Fibroblast of mammary gland (primary cell): ENCODE measurements around the gene TRIM40.
A peak's percentile ranks its signal among the peaks of the same experiment; 100 is the strongest.

ENCODE experiments used
- DNase-seq: peaks from one replicate; pipeline ENCODE4 v3.0.0-alpha.2; 2010; ENCODE audit warnings: low read depth
- H3K4me3 ChIP-seq: 2 replicates; pipeline ENCODE4 v1.5.1; 2011; ENCODE audit warnings: low read depth, mild to moderate bottlenecking, low read length, moderate library complexity; ENCODE audit not compliant: control insufficient read depth
- TF ChIP-seq, protein P1 (sequence below): conservative IDR thresholded peaks from 2 replicates; pipeline ENCODE4 v1.5.1; 2011; ENCODE audit warnings: low read depth, low read length, inconsistent platforms; ENCODE audit not compliant: control insufficient read depth, insufficient read depth

Gene TRIM40

DNA sequence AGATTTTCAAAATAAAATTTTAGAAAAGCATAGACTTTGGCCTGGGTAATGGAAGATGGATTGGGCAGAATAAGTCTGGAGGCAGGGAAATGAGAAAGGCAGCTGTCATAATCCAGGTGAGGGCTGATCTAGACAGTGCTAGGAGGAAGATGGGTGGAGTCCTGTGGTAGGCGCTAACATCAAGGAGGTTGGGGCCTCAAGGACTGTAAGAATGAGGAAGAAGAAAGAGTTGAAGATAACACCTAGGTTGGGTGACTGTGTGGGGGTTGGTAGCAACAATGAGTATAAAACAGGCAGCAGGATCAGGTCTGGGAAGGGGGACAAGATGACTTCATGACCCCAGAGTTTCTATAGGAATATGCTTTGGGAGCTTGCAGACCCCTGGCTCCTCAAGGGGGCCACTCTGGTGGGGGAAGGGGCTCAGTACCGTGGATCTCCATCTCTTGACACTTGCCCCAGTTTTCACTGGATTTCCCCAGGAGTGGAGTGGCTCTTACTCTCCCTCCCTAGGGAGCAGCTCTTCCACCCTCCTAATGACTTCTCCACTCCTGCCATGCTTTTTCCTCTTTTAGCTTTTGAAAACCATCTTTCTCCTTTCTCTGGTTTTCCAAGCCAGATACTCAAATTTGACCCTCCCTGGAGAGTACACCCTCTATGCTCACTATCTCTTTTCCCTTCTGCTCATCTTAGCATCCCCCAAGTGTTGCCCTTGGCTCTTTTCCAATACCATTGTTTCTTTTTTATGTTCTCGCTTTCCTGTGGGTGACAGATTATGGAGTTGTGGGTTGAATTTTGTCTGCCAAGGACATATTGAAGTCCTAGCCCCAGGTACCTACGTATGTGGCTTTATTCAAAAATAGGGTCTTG lies 37.8 kb upstream of the TRIM40 start:
- TF ChIP-seq, protein P1, sequence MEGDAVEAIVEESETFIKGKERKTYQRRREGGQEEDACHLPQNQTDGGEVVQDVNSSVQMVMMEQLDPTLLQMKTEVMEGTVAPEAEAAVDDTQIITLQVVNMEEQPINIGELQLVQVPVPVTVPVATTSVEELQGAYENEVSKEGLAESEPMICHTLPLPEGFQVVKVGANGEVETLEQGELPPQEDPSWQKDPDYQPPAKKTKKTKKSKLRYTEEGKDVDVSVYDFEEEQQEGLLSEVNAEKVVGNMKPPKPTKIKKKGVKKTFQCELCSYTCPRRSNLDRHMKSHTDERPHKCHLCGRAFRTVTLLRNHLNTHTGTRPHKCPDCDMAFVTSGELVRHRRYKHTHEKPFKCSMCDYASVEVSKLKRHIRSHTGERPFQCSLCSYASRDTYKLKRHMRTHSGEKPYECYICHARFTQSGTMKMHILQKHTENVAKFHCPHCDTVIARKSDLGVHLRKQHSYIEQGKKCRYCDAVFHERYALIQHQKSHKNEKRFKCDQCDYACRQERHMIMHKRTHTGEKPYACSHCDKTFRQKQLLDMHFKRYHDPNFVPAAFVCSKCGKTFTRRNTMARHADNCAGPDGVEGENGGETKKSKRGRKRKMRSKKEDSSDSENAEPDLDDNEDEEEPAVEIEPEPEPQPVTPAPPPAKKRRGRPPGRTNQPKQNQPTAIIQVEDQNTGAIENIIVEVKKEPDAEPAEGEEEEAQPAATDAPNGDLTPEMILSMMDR: no peak
- no peak overlapping the region for H3K4me3 ChIP-seq
- no peak for DNase-seq

DNA sequence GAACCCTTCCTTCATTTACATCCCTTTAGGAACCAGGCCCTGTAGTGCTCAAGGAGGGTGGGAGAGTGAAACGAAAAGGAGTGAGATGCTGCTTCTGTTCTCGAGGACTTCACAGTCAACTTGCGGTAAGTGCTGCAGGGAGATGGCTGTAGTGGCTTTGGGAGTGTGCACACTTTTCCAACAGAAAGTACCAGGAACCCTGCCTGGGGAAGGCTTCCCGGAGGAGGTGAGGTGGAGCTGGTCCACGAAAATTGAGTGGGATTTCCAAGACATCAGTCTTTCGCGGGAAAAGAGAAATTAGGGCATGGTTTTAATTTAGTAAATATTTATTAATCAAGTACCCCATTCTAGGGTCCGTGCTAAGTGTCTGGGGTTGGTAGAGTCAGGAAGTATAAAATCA lies 35.8 kb upstream of the TRIM40 start:
- no peak overlapping the region for H3K4me3 ChIP-seq
- TF ChIP-seq, protein P1: no peak
- no peak for DNase-seq

DNA sequence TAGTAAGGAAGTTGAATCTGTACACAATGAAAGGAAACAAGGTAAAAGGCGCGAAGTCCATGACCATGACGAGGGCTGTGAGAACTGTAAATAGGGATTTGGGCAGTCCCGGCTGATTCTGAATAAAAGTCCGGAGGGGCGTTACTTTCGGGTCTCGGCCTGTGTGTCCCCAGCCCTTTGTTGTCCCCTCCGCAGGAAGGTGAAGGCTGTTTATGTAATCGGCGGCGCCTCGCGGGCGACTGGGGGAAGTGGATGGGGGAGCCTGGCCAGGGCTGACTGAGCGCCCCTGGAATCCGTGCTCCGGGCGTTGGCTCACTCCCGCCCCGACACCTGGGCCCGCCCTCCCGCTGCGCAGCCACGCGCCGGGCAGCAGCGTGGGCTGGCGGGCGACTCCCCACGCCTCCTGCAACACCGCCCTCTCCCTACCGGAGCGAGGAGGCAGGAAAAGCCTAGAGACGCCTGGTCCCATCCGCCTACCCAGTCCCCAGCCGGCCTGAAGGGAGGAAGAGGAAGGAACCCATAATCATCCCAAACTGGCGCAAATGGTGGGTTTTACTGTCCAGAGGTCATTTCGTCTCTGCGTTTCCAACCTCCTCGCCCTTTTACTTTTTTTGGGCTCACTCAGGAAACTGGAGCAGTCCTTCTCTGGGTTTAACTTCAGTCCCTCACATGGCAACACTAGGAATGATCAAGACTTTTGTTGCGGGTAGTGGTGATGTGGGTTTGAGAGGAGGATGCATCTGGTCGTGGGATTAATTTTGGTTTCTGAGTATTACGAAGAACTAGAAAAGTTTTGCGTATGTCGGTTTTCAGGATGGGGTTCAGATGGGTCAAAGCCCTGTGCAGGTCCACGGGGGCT lies 35.1 kb upstream of the TRIM40 start:
- TF ChIP-seq, protein P1: no peak
- DNase-seq: no peak
- peak overlapping the region; percentile 13 for H3K4me3 ChIP-seq

DNA sequence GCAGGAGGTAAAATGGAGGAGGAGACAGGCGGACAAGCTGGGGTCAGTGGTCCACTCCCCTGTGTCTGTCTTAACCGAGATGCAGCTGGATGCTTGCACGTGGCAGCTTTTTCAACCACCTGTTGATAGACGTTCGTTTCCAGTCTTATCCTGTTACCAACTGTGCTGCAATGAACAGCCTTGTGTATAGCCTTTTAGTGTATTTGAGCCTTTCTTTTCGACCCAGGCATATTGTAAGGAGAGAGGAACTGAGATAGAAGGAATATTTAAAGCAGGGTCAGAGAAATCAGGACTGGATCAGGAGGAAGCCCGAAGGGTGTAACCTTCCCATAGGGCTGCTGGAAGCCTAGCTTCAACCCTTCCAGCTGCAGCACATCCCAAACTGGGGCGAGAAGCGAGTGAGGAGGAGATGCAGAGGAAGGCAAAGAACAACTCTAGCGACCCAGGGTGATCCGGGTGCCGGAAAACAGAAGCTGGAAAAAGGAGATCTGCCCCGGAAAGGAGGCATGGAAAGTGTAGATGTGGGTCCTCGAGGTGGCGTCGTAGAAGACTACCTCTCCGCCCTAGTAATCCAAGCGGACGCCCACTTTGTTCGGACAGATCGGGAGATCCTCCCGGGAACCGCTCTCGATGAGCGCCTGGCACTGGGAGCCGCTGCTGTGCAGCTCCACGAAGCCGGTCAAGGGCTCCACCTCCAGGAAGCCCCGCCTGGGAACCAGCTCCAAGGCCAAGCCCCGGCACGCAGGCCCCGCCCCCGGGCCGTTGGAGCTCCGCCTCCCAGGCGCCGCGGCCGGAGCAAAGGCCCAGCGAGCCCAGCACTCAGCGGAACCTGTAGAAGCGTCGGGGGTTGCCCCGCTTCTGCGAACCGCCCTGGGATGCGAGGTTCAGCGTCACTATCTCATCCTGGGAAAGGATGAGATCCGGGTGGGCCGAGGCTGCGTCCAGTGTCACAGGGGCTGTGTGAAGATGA lies 34.2 kb upstream of the TRIM40 start:
- peak; percentile 82 for DNase-seq
- TF ChIP-seq, protein P1: no peak
- H3K4me3 ChIP-seq: peak overlapping the region; percentile 47

DNA sequence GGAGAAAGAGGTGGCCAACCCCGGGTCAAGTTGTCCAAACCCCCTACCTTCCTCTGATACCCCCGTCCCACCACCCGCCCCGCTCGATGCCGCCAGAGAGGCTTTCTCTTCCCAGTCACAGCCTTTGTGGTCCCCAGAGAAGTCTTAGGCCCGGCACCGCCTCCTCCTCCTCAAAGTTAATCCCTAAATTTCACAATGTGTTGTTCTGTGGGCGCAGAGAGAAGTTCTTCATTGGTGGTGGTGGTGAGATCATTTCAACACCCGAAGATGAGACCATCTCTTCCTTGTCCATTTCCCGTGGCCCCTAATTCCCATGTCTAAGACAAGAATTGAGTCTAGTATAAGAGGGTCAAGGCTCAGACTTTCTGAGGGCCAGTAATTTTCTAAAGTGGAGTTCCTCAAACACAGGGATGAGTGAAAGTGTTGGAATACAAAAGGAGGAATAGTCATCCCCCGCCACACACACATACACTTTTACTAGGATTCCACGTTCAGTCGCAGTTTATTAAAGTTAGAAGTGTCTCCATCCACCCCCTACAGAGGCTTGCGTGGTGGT lies 33.4 kb upstream of the TRIM40 start:
- peak overlapping the region; percentile 41 for H3K4me3 ChIP-seq
- TF ChIP-seq, protein P1: no peak
- DNase-seq: peak; percentile 78
